Natural killer cell (primary cell): Measurements from ENCODE around the gene LSM14A. TPM values are rescaled to one million over a fixed set of nuclear protein-coding genes. Genes with fewer than 3 reads are reported as not detected.

ENCODE experiments used
- ATAC-seq, 3 donors: fragments of 150-1000 bp in 2 of 3; fragments of 200-7000 bp in 1 of 3; cut with Tn5 transposase; 1 replicate in 1 of 3; 2 replicates in 2 of 3; pipeline ENCODE4 v1.10.0; 2021; ENCODE audit warnings: mild to moderate bottlenecking in 2 of 3, moderate library complexity in 2 of 3
- DNase-seq, 2 donors: peaks; one replicate each; pipeline versions ENCODE4 v3.0.0 to v3.0.0-alpha.2; 2013 to 2021; ENCODE audit warnings: mixed read lengths in 1 of 2
- H3K27ac ChIP-seq: one replicate; pipeline ENCODE4 v1.5.1; 2013; ENCODE audit warnings: mild to moderate bottlenecking, low read length
- H3K27me3 ChIP-seq: one replicate; pipeline ENCODE4 v1.6.1; 2013; ENCODE audit warnings: low read length; ENCODE audit not compliant: control insufficient read depth, insufficient read depth
- H3K36me3 ChIP-seq: one replicate; pipeline ENCODE4 v1.6.1; 2013; ENCODE audit warnings: low read length; ENCODE audit not compliant: control insufficient read depth, insufficient read depth
- H3K4me1 ChIP-seq: one replicate; pipeline ENCODE4 v1.6.1; 2013; ENCODE audit warnings: low read length; ENCODE audit not compliant: control insufficient read depth, insufficient read depth
- H3K4me3 ChIP-seq: one replicate; pipeline ENCODE4 v1.5.1; 2013; ENCODE audit warnings: low read length
- H3K9me3 ChIP-seq: one replicate; pipeline ENCODE4 v1.6.1; 2013; ENCODE audit warnings: low read length; ENCODE audit not compliant: control insufficient read depth, insufficient read depth
- H3K27ac Mint-ChIP-seq, 2 donors: one replicate each; pipeline ENCODE4 v1.8.0; 2022; ENCODE audit warnings: mild to moderate bottlenecking in 2 of 2, mixed read lengths in 2 of 2, moderate library complexity in 1 of 2
- H3K27me3 Mint-ChIP-seq, 2 donors: one replicate each; pipeline ENCODE4 v1.8.0; 2022; ENCODE audit warnings: low read depth in 2 of 2, mixed read lengths in 2 of 2
- H3K36me3 Mint-ChIP-seq: one replicate; pipeline ENCODE4 v1.8.0; 2022; ENCODE audit warnings: mixed read lengths
- H3K4me1 Mint-ChIP-seq, 2 donors: one replicate each; pipeline ENCODE4 v1.8.0; 2022; ENCODE audit warnings: mixed read lengths in 2 of 2
- H3K4me3 Mint-ChIP-seq: one replicate; pipeline ENCODE4 v1.8.0; 2022; ENCODE audit warnings: mild to moderate bottlenecking, moderate library complexity, mixed read lengths
- H3K9me3 Mint-ChIP-seq, 2 donors: one replicate each; pipeline ENCODE4 v1.8.0; 2022; ENCODE audit warnings: mixed read lengths in 2 of 2
- WGBS: methylation state at CpG from one replicate; pipeline ENCODE4 v1.1.7; 2013; ENCODE audit warnings: missing lambda C conversion rate; ENCODE audit not compliant: insufficient coverage; 5-methylcytosine and 5-hydroxymethylcytosine counted together
- intact Hi-C: fragments of 100-400 bp; cut with micrococcal nuclease; formaldehyde crosslinking; loops from one replicate; pipeline ENCODE4 v1.14.2; 2022
- total RNA-seq, 4 donors: library from RNA; stranded (reverse); fragments of 120-200 nt in 1 of 4; gene quantifications; one replicate each; pipeline versions ENCODE4 v1.2.3 to v1.2.4, GENCODE V29; 2013 to 2022
- TF ChIP-seq, protein P1 (sequence below): fragments of 200-600 bp; IDR thresholded peaks from one replicate; pipeline ENCODE4 v1.8.0; 2022; ENCODE audit warnings: antibody characterized with exemption

LSM14A gene
- total RNA-seq, 3 donors from 2014 or later (not counting 1 experiment from before 2014, with no cell fraction given): 201 to 246 (median 202) TPM

DNA sequence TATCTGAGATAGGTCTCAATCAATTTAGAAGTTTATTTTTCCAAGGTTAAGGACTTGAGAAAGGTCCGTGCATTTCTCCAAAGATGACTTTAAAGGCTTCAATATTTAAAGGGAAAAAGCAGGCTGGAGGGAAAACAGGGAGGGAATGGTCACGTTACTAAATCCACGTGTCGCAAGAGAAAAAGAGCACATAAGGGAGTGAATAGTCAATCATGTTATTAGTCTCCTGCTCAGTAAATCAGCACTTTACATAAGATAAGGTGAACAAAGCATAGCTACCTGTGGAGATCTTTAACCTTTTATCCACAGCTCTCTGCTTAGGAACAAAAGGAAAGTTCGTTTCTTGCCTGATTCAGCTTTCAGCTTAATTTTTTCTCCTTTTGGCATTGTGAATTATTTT, 31.3 kb upstream of the LSM14A start:
- TF ChIP-seq, protein P1, sequence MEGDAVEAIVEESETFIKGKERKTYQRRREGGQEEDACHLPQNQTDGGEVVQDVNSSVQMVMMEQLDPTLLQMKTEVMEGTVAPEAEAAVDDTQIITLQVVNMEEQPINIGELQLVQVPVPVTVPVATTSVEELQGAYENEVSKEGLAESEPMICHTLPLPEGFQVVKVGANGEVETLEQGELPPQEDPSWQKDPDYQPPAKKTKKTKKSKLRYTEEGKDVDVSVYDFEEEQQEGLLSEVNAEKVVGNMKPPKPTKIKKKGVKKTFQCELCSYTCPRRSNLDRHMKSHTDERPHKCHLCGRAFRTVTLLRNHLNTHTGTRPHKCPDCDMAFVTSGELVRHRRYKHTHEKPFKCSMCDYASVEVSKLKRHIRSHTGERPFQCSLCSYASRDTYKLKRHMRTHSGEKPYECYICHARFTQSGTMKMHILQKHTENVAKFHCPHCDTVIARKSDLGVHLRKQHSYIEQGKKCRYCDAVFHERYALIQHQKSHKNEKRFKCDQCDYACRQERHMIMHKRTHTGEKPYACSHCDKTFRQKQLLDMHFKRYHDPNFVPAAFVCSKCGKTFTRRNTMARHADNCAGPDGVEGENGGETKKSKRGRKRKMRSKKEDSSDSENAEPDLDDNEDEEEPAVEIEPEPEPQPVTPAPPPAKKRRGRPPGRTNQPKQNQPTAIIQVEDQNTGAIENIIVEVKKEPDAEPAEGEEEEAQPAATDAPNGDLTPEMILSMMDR: no peak
- Histone ChIP-seq H3K9me3 (no peaks in the 10 kb centered on the region), H3K27me3 (no peaks in the 10 kb centered on the region), H3K4me1 (no peaks in the 10 kb centered on the region), H3K27ac (no peak overlapping the region), H3K36me3 (no peaks in the 10 kb centered on the region), H3K4me3 (no peak overlapping the region)
- intact Hi-C loops: no loop called here
- Mint-ChIP-seq H3K4me1 (no peaks in the 10 kb centered on the region), H3K4me3 (no peak overlapping the region), H3K9me3 (no peaks in the 10 kb centered on the region), H3K27me3 (no peaks in the 10 kb centered on the region), H3K36me3 (no peaks in the 10 kb centered on the region), H3K27ac (no peak overlapping the region)
- ATAC-seq (no peak), DNase-seq (no peak)
- 61% methylated on average over 5 of the region's 5 CpGs for WGBS

DNA sequence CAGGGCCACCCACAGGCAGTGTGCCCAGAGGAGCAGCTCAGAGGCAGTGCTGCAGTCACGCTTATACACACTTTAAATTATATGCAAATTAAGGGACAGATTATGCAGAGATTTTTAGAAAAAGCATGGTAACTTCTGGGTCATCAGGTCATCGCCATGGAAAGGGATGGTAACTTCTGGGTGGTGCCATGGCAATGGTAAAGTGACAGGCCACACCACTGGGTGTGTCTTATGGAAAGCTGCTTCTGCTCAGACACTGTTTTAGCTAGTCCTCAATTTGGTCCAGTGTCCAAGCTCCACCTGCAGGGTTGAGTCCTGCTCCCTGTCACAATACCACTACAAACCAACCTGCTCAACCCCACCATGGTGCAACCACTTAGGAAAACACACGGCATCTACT, 29.9 kb upstream of the LSM14A start:
- Mint-ChIP-seq H3K4me3 (no peak overlapping the region), H3K9me3 (no peaks in the 10 kb centered on the region), H3K36me3 (no peaks in the 10 kb centered on the region), H3K4me1 (no peaks in the 10 kb centered on the region), H3K27me3 (no peaks in the 10 kb centered on the region), H3K27ac (no peak overlapping the region)
- TF ChIP-seq, protein P1: no peak
- Histone ChIP-seq H3K27ac (no peak overlapping the region), H3K9me3 (no peaks in the 10 kb centered on the region), H3K4me3 (no peak overlapping the region), H3K27me3 (no peaks in the 10 kb centered on the region), H3K36me3 (no peaks in the 10 kb centered on the region), H3K4me1 (no peaks in the 10 kb centered on the region)
- WGBS: 56% methylated on average over 3 of the region's 3 CpGs
- ATAC-seq (no peak), DNase-seq (no peak)
- intact Hi-C loops: no loop called here

DNA sequence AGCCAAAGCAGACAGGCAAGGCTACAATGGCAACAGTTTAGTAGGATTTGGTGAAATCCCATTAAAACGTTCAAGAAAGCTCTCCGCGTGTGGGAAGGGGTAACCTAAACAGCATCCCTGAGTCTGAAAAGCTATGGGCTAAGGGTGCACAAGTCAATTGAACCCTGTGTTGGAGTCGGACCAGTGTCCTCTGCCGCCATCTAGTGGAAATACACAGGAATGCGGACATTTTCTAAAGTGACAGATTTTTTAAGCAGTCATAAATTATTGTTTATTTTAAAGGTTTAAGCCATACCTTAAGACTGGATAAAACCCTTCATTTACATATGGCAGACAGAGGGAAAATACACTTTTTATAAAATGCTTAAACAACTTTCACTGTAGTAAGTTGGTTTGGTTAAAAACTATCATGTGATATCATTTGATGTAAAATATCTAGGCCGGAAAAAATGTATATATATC, 26.5 kb upstream of the LSM14A start:
- H3K27me3 ChIP-seq: no peaks in the 10 kb centered on the region
- intact Hi-C loops: loop anchor here (1.0 to 5.0 kb wide), 3 partner anchors 24 to 368 kb away; no protein-coding TSS in a partner anchor
- H3K27ac Mint-ChIP-seq: no peak overlapping the region
- H3K27ac ChIP-seq: no peak overlapping the region
- DNase-seq: peak; percentile 23 to 83
- no peaks in the 10 kb centered on the region for H3K27me3 Mint-ChIP-seq
- no peaks in the 10 kb centered on the region for H3K36me3 Mint-ChIP-seq
- no peaks in the 10 kb centered on the region for H3K9me3 ChIP-seq
- H3K4me3 Mint-ChIP-seq: no peak overlapping the region
- no peaks in the 10 kb centered on the region for H3K4me1 ChIP-seq
- no peaks in the 10 kb centered on the region for H3K9me3 Mint-ChIP-seq
- H3K4me1 Mint-ChIP-seq: no peaks in the 10 kb centered on the region
- TF ChIP-seq, protein P1: peak; percentile 85
- WGBS: 15% methylated on average over 7 of the region's 7 CpGs
- H3K36me3 ChIP-seq: no peaks in the 10 kb centered on the region
- no peak overlapping the region for H3K4me3 ChIP-seq
- ATAC-seq: peak; percentile 79 to 84 (median 81)

DNA sequence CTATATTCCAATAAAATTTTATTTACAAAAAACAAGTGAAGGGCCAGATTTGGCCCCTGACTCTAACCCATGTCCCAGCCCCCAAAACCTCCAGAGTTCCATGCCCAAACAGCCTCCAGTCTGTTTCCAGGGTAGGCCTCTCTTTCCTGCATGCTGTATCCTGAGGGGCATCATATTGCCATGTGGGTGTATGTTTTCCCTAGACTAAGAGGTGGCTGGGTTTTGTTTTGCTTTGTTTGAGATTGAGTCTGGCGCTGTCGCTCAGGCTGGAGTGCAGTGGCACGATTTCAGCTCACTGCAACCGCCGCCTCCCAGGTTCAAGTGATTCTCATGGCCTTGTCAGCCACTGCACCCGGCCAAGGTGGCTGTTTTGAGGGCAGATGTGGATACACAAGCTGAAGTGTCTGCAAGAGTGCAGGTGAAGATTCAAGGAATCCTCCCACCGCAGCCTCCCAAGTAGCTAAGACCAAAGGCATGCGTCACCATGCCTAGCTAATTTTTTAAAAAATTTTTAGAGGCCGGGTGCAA, 23.6 kb upstream of the LSM14A start:
- TF ChIP-seq, protein P1: no peak
- Mint-ChIP-seq H3K27me3 (peaks cover 0 to 8% of the 10 kb centered on the region in 2 donors), H3K4me1 (no peaks in the 10 kb centered on the region), H3K9me3 (no peaks in the 10 kb centered on the region), H3K36me3 (no peaks in the 10 kb centered on the region), H3K4me3 (no peak overlapping the region), H3K27ac (no peak overlapping the region)
- ATAC-seq (no peak), DNase-seq (no peak)
- H3K9me3 ChIP-seq: no peaks in the 10 kb centered on the region
- no peaks in the 10 kb centered on the region for H3K36me3 ChIP-seq
- no peaks in the 10 kb centered on the region for H3K4me1 ChIP-seq
- H3K4me3 ChIP-seq: no peak overlapping the region
- 95% methylated on average over 9 of the region's 9 CpGs for WGBS
- intact Hi-C loops: loop anchor here (5.0 kb wide), 1 partner anchor 371 kb away; no protein-coding TSS in a partner anchor
- H3K27ac ChIP-seq: no peak overlapping the region
- H3K27me3 ChIP-seq: no peaks in the 10 kb centered on the region
